NCI-H460 (cell line): ENCODE measurements around the gene DUSP18. TPM values are rescaled to one million over a fixed set of nuclear protein-coding genes. Genes with fewer than 3 reads are reported as not detected.

Source experiments
- total RNA-seq: library from RNA; depleted of rRNA; stranded (reverse); fragments of >200 nt; shearing (Covaris generic); gene quantifications from 2 replicates; pipeline ENCODE4 v1.2.3, GENCODE V29; 2014; rRNA removed

The DUSP18 gene
- total RNA-seq, 1 experiment from 2014 or later = 5.0 TPM

Other genes starting within 250 kb of the DUSP18 start
- 36.0 and 41.9 TPM in 2 replicates for gene MTFP1, start 242.1 kb downstream of the DUSP18 start, total RNA-seq
- not detected in 2 replicates for gene SEC14L3, start 195.9 kb downstream of the DUSP18 start, total RNA-seq
- gene SEC14L4, start 162.2 kb downstream of the DUSP18 start, total RNA-seq = 2.6 and 2.9 TPM in 2 replicates
- gene SEC14L6, start 121.1 kb downstream of the DUSP18 start, total RNA-seq = not detected in 2 replicates
- gene GAL3ST1, start 93.2 kb downstream of the DUSP18 start, total RNA-seq = 0.30 TPM in 1 of 2 replicates, not detected in the other
- gene PES1, start 76.0 kb downstream of the DUSP18 start, total RNA-seq = 92.1 and 106 TPM in 2 replicates
- gene TCN2, start 60.7 kb downstream of the DUSP18 start, total RNA-seq = 2.1 and 3.0 TPM in 2 replicates
- 5.6 and 7.0 TPM in 2 replicates for gene SLC35E4, start 32.1 kb downstream of the DUSP18 start, total RNA-seq
- gene OSBP2, start 27.0 kb upstream of the DUSP18 start, total RNA-seq = 1.5 and 2.3 TPM in 2 replicates